Choroid plexus epithelial cell (primary cell): ENCODE data around the gene MPZL1.
"Not testable (repeated sequence)": the region's sequence is repeated elsewhere in the genome, so short reads cannot be mapped to it uniquely, and the experiment has no call there.

Experiments used
- DNase-seq: peaks from one replicate; pipeline ENCODE4 v3.0.0-alpha.2; 2010; ENCODE audit warnings: low read depth
- H3K4me3 ChIP-seq: 2 replicates; pipeline ENCODE4 v1.5.1; 2011; ENCODE audit warnings: low read depth, mild to moderate bottlenecking, control low read depth, low read length, moderate library complexity
- TF ChIP-seq, protein P1 (sequence below): conservative IDR thresholded peaks from 2 replicates; pipeline ENCODE4 v1.5.1; 2011; ENCODE audit warnings: low read depth, mild to moderate bottlenecking, control low read depth, inconsistent platforms, low read length, moderate library complexity

MPZL1 gene

DNA sequence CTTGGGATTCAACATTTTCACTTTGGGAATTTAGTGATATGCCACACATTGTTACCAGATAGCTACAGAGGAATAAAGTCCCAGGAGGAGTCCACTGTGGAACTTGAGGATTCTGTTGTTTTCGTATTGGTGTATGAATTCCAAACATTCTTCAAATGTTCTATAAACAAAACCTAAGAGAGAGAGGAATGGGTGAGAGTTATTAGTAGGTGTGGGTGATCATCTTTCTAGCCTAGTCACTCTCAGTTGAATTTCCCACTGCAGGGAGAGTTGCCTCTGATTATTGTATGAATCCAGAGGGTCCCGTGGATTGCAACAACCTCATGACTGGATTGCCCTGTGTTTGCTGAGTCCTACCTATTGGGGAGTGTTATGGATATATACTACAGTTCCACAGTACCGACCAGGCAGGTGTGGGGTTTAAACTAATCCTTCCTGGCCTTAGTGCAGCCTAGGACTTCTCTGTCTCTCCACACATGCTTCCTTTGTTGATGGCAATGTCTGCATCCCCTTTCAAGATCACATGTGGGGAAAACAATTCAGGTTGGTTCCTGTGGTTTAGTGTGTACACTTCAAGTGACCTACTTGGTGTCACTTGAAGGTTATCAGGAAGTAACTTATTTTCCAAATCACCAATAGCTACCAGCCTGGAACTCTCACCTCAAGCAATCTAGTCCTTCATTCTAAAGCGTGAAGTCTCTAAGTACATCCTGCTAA lies 100.3 kb downstream of the MPZL1 start:
- peak; percentile 67 for DNase-seq

GRCh38 chr1:167824163-167824794 lies 102.5 kb downstream of the MPZL1 start:
- TF ChIP-seq, protein P1, sequence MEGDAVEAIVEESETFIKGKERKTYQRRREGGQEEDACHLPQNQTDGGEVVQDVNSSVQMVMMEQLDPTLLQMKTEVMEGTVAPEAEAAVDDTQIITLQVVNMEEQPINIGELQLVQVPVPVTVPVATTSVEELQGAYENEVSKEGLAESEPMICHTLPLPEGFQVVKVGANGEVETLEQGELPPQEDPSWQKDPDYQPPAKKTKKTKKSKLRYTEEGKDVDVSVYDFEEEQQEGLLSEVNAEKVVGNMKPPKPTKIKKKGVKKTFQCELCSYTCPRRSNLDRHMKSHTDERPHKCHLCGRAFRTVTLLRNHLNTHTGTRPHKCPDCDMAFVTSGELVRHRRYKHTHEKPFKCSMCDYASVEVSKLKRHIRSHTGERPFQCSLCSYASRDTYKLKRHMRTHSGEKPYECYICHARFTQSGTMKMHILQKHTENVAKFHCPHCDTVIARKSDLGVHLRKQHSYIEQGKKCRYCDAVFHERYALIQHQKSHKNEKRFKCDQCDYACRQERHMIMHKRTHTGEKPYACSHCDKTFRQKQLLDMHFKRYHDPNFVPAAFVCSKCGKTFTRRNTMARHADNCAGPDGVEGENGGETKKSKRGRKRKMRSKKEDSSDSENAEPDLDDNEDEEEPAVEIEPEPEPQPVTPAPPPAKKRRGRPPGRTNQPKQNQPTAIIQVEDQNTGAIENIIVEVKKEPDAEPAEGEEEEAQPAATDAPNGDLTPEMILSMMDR = no peak
- DNase-seq = no peak
- no peak overlapping the region for H3K4me3 ChIP-seq

More for the DNA sequence above, 100.3 kb downstream of the MPZL1 start:
- TF ChIP-seq, protein P1 = no peak
- no peak overlapping the region for H3K4me3 ChIP-seq

- TF ChIP-seq, protein P1 = no peak
- no peak overlapping the region for H3K4me3 ChIP-seq
- DNase-seq = peak; percentile 36
These were observed 103.8 kb downstream of the MPZL1 start for GRCh38 chr1:167825419-167826079.

GRCh38 chr1:167826127-167826526 lies 104.3 kb downstream of the MPZL1 start:
- DNase-seq = peak; percentile 22
- TF ChIP-seq, protein P1 = no peak
- H3K4me3 ChIP-seq = no peak overlapping the region

- peak; percentile 7 for DNase-seq
- TF ChIP-seq, protein P1 = no peak
- H3K4me3 ChIP-seq = no peak overlapping the region
These were observed 108.1 kb downstream of the MPZL1 start for GRCh38 chr1:167829868-167830267.

DNA sequence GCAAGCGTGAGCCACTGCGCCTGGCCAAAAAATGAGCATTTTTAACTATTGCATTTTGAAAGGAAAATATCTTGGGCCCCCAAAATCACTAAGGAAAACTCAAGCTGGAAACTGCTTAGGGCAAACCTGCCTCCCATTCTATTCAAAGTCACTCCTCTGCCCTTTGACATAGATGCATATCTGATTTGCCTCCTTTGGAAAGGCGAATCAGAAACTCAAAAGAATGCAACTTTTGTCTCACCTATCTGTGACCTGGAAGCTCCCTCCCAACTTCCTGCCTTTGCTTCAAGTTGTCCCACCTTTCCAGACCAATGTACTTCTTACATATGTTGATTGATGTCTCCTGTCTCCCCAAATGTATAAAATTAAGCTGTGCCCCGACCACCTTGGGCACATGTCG lies 108.9 kb downstream of the MPZL1 start:
- H3K4me3 ChIP-seq, DNase-seq: not testable (repeated sequence)

DNA sequence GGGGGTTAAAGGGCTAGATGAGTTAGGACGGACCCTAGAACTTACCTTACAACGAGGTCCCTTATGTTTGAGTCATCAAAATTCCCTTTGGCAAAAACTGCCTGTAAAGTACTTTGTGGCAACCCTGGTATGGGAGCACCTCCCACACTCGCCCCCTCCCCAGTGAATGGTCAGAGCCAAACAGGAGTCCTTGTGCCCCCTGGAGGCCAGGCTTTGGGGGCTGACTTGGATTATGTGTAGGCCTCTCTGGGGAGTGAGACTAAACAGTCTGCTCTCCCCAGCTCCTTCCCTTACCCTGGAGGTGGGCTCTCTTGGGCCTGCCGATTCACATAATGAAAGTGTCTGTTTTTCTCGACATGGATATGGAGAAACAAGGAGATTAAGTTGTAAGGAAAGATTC lies 110.9 kb downstream of the MPZL1 start:
- H3K4me3 ChIP-seq = no peak overlapping the region
- DNase-seq = no peak
- TF ChIP-seq, protein P1 = no peak
